Amniotic epithelial cell (primary cell): ENCODE results near the gene SMAD3.

ENCODE experiments used
- DNase-seq: peaks from one replicate; pipeline ENCODE4 v3.0.0-alpha.2; 2010; ENCODE audit warnings: low read depth

SMAD3 gene

GRCh38 chr15:67127331-67127664 is 61.9 kb downstream of the SMAD3 start:
- no peak for DNase-seq

- DNase-seq, result peak; percentile 99
Measured at GRCh38 chr15:67127965-67128364, 62.6 kb downstream of the SMAD3 start.

- DNase-seq, result no peak
Measured at GRCh38 chr15:67130166-67130565, 64.8 kb downstream of the SMAD3 start.

- peak; percentile 92 for DNase-seq
Measured at GRCh38 chr15:67130673-67131601, 65.5 kb downstream of the SMAD3 start.

- DNase-seq, result no peak
Measured at GRCh38 chr15:67132276-67132675, 66.9 kb downstream of the SMAD3 start.

- DNase-seq, result no peak
Measured at GRCh38 chr15:67133026-67133425, 67.6 kb downstream of the SMAD3 start.

GRCh38 chr15:67133738-67134066 is 68.3 kb downstream of the SMAD3 start:
- no peak for DNase-seq

GRCh38 chr15:67134067-67134838 is 68.9 kb downstream of the SMAD3 start:
- DNase-seq, result peak; percentile 74

GRCh38 chr15:67134871-67135492 is 69.6 kb downstream of the SMAD3 start:
- no peak for DNase-seq

GRCh38 chr15:67135494-67135893 is 70.1 kb downstream of the SMAD3 start:
- peak; percentile 93 for DNase-seq

GRCh38 chr15:67136802-67137201 is 71.4 kb downstream of the SMAD3 start:
- DNase-seq, result no peak

- no peak for DNase-seq
Measured at GRCh38 chr15:67137319-67137718, 71.9 kb downstream of the SMAD3 start.

- no peak for DNase-seq
Measured at GRCh38 chr15:67137951-67138848, 72.8 kb downstream of the SMAD3 start.

GRCh38 chr15:67138891-67139855 is 73.8 kb downstream of the SMAD3 start:
- no peak for DNase-seq

GRCh38 chr15:67140078-67140833 is 74.9 kb downstream of the SMAD3 start:
- no peak for DNase-seq

GRCh38 chr15:67142092-67142766 is 76.8 kb downstream of the SMAD3 start:
- DNase-seq, result peak; percentile 88

GRCh38 chr15:67142767-67143100 is 77.3 kb downstream of the SMAD3 start:
- DNase-seq, result peak; percentile 88

- DNase-seq, result no peak
Measured at GRCh38 chr15:67143646-67144045, 78.2 kb downstream of the SMAD3 start.

- DNase-seq, result peak; percentile 99
Measured at GRCh38 chr15:67144609-67145311, 79.4 kb downstream of the SMAD3 start.
